ENCODE data around the gene SURF1.
"Not testable (repeated sequence)": the region's sequence is repeated elsewhere in the genome, so short reads cannot be mapped to it uniquely, and the experiment has no call there.

SURF1 gene

DNA sequence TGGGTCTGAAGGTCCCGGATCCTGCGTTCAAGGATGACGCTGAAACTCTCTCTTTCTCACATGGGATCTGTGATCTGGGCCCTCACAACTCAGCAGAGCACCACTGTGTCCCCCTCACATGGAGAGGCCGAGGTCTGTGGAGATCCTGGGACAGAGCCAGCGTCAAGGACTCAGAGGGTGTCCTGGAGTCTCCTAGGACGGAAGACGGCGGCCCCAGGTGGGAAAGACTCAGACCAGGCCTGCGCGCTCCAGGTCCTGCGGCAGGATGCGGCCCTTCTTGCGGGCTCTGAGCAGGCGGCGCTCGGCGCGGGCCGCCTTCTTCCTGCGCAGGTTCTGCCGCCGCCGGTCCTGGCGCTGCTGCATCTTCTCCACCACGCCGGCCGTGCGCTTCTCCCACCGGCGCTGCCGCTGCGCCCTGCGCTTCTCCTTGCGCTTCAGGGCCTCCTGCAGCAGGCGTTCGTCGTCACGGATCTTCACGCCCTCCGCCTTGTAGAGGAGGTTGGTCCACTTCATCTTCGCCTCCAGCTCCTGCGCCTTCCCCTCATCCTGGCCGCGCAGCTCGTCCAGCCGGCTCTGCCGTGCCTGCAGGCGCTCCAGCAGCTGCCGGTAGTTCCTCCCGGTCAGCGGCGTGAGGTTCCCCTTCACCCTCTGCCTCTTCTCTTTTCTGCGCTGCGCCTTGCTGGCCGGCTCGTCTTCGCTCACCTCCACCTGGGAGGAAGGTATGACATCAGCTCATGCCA, 24.5 kb downstream of the SURF1 start:
- Histone ChIP-seq H3K4me1 (ENCODE audit: control insufficient read depth, insufficient read depth, low read length, poor library complexity, severe bottlenecking) (peaks cover 5% of the 10 kb centered on the region), H3K9me3 (ENCODE audit: control insufficient read depth, low read length) (no peaks in the 10 kb centered on the region), H3K4me3 (ENCODE audit: extremely low read depth, insufficient read depth, low read length, poor library complexity, severe bottlenecking) (no peak overlapping the region), H3K36me3 (ENCODE audit: control insufficient read depth, insufficient read depth, low read length) (peaks cover 47% of the 10 kb centered on the region), H3K27ac (ENCODE audit: low read depth, low read length, severe bottlenecking) (no peak overlapping the region)
- WGBS, 2 experiments (ENCODE audit: insufficient coverage in 2 of 2) = 95 to 97% methylated on average over 45 to 55 of the region's 57 CpGs

DNA sequence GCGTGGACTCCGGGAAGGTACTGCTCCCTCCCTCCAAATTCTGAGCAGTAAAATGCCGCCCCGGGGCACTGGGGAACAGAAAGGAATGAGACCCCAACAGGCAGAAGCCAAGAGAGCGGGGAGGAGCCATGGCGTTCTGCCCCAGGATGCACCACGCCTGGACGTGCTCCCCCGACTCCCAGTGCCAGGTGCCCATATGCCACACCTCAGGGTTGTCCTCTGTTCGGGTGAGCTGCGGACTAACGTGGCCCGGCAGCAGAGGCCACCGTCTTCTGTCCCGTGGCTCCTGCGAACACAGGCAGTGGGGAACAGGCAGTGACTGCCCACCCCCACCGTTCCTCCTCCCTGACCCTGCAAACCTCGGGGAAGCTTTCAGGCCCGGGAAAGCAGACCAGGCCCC, 25.1 kb downstream of the SURF1 start:
- H3K9me3 ChIP-seq (ENCODE audit: control insufficient read depth, low read length) = no peaks in the 10 kb centered on the region
- peaks cover 5% of the 10 kb centered on the region for H3K4me1 ChIP-seq (ENCODE audit: control insufficient read depth, insufficient read depth, low read length, poor library complexity, severe bottlenecking)
- H3K27ac ChIP-seq (ENCODE audit: low read depth, low read length, severe bottlenecking) = no peak overlapping the region
- peaks cover 47% of the 10 kb centered on the region for H3K36me3 ChIP-seq (ENCODE audit: control insufficient read depth, insufficient read depth, low read length)
- no peak overlapping the region for H3K4me3 ChIP-seq (ENCODE audit: extremely low read depth, insufficient read depth, low read length, poor library complexity, severe bottlenecking)
- 92 to 96% methylated on average over 18 to 19 of the region's 19 CpGs for WGBS, 2 experiments (ENCODE audit: insufficient coverage in 2 of 2)

GRCh38 chr9:133329306-133330156, 26.8 kb downstream of the SURF1 start:
- not testable (repeated sequence) for H3K4me1 ChIP-seq (ENCODE audit: control insufficient read depth, insufficient read depth, low read length, poor library complexity, severe bottlenecking); H3K9me3 ChIP-seq (ENCODE audit: control insufficient read depth, low read length); H3K4me3 ChIP-seq (ENCODE audit: extremely low read depth, insufficient read depth, low read length, poor library complexity, severe bottlenecking); H3K27ac ChIP-seq (ENCODE audit: low read depth, low read length, severe bottlenecking)
- 55 to 58% methylated on average over 13 to 17 of the region's 21 CpGs for WGBS, 2 experiments (ENCODE audit: insufficient coverage in 2 of 2)
- H3K36me3 ChIP-seq (ENCODE audit: control insufficient read depth, insufficient read depth, low read length) = peaks cover 41% of the 10 kb centered on the region

DNA sequence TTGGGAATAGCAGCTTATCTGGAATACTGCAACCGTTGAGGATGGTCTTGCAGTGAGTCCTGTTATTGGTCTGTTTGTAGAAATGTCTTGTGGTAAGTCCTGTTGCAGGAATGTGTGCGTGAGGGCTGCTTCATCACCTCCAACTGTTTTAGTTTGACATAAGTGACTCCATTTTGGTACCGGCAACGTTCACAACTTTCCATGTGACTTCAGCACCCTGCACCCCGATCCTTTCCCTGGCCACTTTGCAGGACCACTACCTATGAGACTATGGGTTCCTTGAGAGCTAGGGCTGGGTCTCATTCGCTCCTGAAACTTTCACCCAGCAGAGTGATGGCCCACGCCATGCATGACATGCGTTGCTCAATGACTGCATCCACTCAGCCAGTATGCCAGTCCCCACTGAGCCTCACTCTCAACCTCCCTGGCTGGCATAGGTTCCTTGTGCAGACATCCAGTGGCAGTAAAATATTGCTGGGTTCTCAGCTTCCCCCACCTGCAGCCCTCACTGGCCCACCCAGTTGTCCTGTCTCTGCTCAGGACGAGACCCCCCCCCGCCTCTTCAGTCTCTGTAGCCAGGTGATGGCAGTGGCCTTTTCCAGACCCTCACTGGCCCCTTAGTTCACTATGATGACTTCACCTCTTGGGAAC, 28.3 kb downstream of the SURF1 start:
- WGBS, 2 experiments (ENCODE audit: insufficient coverage in 2 of 2) = 86 to 92% methylated on average over 8 to 9 of the region's 10 CpGs
- H3K9me3 ChIP-seq (ENCODE audit: control insufficient read depth, low read length) = peaks cover 4% of the 10 kb centered on the region
- no peaks in the 10 kb centered on the region for H3K4me1 ChIP-seq (ENCODE audit: control insufficient read depth, insufficient read depth, low read length, poor library complexity, severe bottlenecking)
- no peak overlapping the region for H3K4me3 ChIP-seq (ENCODE audit: extremely low read depth, insufficient read depth, low read length, poor library complexity, severe bottlenecking)
- H3K27ac ChIP-seq (ENCODE audit: low read depth, low read length, severe bottlenecking) = no peak overlapping the region
- H3K36me3 ChIP-seq (ENCODE audit: control insufficient read depth, insufficient read depth, low read length) = peaks cover 26% of the 10 kb centered on the region

- H3K9me3 ChIP-seq (ENCODE audit: control insufficient read depth, low read length); H3K4me1 ChIP-seq (ENCODE audit: control insufficient read depth, insufficient read depth, low read length, poor library complexity, severe bottlenecking); H3K4me3 ChIP-seq (ENCODE audit: extremely low read depth, insufficient read depth, low read length, poor library complexity, severe bottlenecking); H3K27ac ChIP-seq (ENCODE audit: low read depth, low read length, severe bottlenecking): not testable (repeated sequence)
- H3K36me3 ChIP-seq (ENCODE audit: control insufficient read depth, insufficient read depth, low read length) = peaks cover 16% of the 10 kb centered on the region
- WGBS, 2 experiments (ENCODE audit: insufficient coverage in 2 of 2) = 94% methylated on average over 5 of the region's 6 CpGs
These were observed 29.3 kb downstream of the SURF1 start for GRCh38 chr9:133327021-133327420.

DNA sequence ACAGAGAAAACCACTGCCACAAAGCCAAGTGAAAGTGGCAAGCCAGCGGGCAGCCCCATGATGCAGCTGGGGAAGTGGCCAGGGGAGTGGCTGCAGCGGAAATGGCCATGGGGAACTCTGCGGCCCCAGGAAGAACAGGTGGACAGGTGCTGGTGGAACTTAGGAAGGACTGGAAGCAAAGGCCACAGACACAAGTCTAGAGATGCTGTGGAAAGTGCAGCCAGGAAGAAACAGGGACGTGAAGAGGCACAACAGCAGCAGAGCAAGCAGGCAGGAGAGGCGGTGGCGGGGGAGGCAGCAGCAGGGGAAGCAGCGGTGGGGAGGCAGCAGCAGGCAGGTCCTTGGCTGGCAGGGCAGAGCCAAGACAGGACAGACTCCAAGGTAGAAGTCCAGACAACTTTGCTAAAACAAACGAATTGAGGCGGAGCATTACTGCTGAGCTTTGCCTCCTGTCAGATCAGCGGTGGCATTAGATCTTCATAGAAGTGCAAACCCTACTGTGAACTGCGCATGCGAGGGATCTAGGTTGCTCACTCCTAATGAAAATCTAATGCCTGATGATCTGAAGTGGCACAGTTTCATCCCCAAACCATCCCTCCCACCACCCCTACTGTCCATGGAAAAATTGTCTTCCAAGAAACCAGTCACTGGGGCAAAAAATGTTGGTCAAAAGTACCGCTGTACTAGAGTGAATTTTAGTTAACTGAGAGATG, 32.1 kb downstream of the SURF1 start:
- Histone ChIP-seq H3K4me3 (ENCODE audit: extremely low read depth, insufficient read depth, low read length, poor library complexity, severe bottlenecking) (no peak overlapping the region), H3K4me1 (ENCODE audit: control insufficient read depth, insufficient read depth, low read length, poor library complexity, severe bottlenecking) (no peaks in the 10 kb centered on the region), H3K27ac (ENCODE audit: low read depth, low read length, severe bottlenecking) (no peak overlapping the region), H3K9me3 (ENCODE audit: control insufficient read depth, low read length) (peaks cover 4% of the 10 kb centered on the region), H3K36me3 (ENCODE audit: control insufficient read depth, insufficient read depth, low read length) (no peaks in the 10 kb centered on the region)
- WGBS, 2 experiments (ENCODE audit: insufficient coverage in 2 of 2) = 80 to 87% methylated on average over 12 to 13 of the region's 13 CpGs

- Histone ChIP-seq H3K36me3 (ENCODE audit: control insufficient read depth, insufficient read depth, low read length) (no peaks in the 10 kb centered on the region), H3K27ac (ENCODE audit: low read depth, low read length, severe bottlenecking) (no peak overlapping the region), H3K4me3 (ENCODE audit: extremely low read depth, insufficient read depth, low read length, poor library complexity, severe bottlenecking) (no peak overlapping the region), H3K9me3 (ENCODE audit: control insufficient read depth, low read length) (peaks cover 4% of the 10 kb centered on the region), H3K4me1 (ENCODE audit: control insufficient read depth, insufficient read depth, low read length, poor library complexity, severe bottlenecking) (no peaks in the 10 kb centered on the region)
- 96% methylated on average over 7 to 8 of the region's 10 CpGs for WGBS, 2 experiments (ENCODE audit: insufficient coverage in 2 of 2)
These were observed 33.1 kb downstream of the SURF1 start for GRCh38 chr9:133323211-133323610.

DNA sequence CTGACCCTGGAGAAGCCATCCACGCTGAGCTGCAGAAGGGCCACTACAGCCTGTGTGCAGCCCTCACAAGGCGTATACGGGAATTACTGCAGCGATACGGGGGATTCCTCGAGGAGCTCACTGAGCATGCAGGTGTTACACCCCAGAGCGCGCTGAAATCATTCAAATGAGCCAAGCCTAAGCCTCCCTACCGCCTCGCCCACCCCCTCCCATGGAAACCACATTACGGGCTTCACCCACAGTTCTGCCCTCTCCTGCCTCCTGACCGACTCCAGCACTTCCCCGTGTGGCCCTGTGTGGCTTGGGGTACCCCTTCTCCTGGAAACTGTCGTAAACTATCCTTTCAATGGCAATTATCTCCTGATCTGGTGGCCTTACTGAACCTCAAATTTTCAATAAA, 33.6 kb downstream of the SURF1 start:
- Histone ChIP-seq H3K4me1 (ENCODE audit: control insufficient read depth, insufficient read depth, low read length, poor library complexity, severe bottlenecking) (no peaks in the 10 kb centered on the region), H3K36me3 (ENCODE audit: control insufficient read depth, insufficient read depth, low read length) (no peaks in the 10 kb centered on the region), H3K9me3 (ENCODE audit: control insufficient read depth, low read length) (peaks cover 4% of the 10 kb centered on the region), H3K4me3 (ENCODE audit: extremely low read depth, insufficient read depth, low read length, poor library complexity, severe bottlenecking) (no peak overlapping the region), H3K27ac (ENCODE audit: low read depth, low read length, severe bottlenecking) (no peak overlapping the region)
- WGBS, 2 experiments (ENCODE audit: insufficient coverage in 2 of 2) = 87 to 89% methylated on average over 11 to 14 of the region's 14 CpGs

DNA sequence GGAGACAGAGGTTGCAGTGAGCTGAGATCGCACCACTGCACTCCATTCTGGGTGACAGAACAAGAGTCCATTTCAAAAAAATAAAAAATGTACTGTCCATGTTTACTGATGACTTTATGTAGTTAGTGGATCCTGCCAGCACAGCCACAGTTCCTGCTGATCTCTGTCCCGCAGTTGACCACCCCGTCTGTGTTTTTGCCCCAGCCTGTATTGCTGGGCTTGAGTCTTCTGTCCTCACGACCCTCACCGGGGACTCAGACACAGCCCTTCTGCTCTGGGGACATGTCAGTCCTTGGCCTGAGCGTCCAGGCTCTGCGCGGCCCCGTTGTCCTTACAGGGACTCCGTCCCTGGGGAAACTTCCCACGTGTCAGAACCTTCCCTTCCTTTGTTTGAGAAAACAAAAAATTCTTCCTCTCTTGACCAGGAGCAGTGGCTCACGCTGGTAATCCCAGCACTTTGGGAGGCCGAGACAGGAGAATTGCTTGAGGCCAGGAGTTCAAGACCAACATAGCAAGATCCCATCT, 34.8 kb downstream of the SURF1 start:
- H3K4me1 ChIP-seq (ENCODE audit: control insufficient read depth, insufficient read depth, low read length, poor library complexity, severe bottlenecking) = no peaks in the 10 kb centered on the region
- H3K27ac ChIP-seq (ENCODE audit: low read depth, low read length, severe bottlenecking) = no peak overlapping the region
- 84 to 91% methylated on average over 6 to 11 of the region's 13 CpGs for WGBS, 2 experiments (ENCODE audit: insufficient coverage in 2 of 2)

GRCh38 chr9:133320421-133320881, 35.8 kb downstream of the SURF1 start:
- peaks cover 4% of the 10 kb centered on the region for H3K9me3 ChIP-seq (ENCODE audit: control insufficient read depth, low read length)
- H3K4me3 ChIP-seq (ENCODE audit: extremely low read depth, insufficient read depth, low read length, poor library complexity, severe bottlenecking) = no peak overlapping the region
- WGBS, 2 experiments (ENCODE audit: insufficient coverage in 2 of 2) = 83 to 86% methylated on average over 10 to 13 of the region's 13 CpGs
- H3K4me1 ChIP-seq (ENCODE audit: control insufficient read depth, insufficient read depth, low read length, poor library complexity, severe bottlenecking) = no peaks in the 10 kb centered on the region
- H3K36me3 ChIP-seq (ENCODE audit: control insufficient read depth, insufficient read depth, low read length) = no peaks in the 10 kb centered on the region
- H3K27ac ChIP-seq (ENCODE audit: low read depth, low read length, severe bottlenecking) = no peak overlapping the region

More for the DNA sequence above, 34.8 kb downstream of the SURF1 start:
- Histone ChIP-seq H3K36me3 (ENCODE audit: control insufficient read depth, insufficient read depth, low read length) (no peaks in the 10 kb centered on the region), H3K9me3 (ENCODE audit: control insufficient read depth, low read length) (peaks cover 4% of the 10 kb centered on the region), H3K4me3 (ENCODE audit: extremely low read depth, insufficient read depth, low read length, poor library complexity, severe bottlenecking) (no peak overlapping the region)

Measured in mesodermal cell (in vitro differentiated cells).